ENCODE data around the gene PAX2. TPM values are rescaled to one million over a fixed set of nuclear protein-coding genes. Genes with fewer than 3 reads are reported as not detected.

Gene PAX2
- total RNA-seq, 1 experiment from 2014 or later = 0.45 TPM

DNA sequence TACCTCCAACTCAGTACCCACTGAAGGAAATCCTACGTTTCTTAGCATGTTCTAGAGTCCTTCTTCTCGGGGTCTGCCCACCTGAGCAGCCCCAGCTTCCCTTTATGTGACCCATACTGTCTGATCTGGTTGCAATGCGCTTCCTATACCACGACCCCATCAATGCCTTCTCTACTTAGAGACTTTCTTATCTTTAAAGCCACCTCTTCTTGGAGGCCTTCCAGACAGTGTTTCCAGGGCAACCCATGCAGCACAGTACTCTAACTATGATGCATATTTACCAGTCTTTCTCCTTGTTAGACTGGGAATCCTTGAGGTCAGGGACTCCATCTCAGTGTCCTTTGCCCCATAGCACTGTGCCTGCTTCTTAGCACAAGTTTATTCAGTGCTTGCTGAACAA lies 112.9 kb downstream of the PAX2 start:
- Histone ChIP-seq H3K4me1 (no peaks in the 10 kb centered on the region), H3K9me3 (no peaks in the 10 kb centered on the region), H3K36me3 (ENCODE audit: control insufficient read depth, insufficient read depth, low read length) (no peaks in the 10 kb centered on the region), H3K4me3 (ENCODE audit: low read depth, low read length) (no peak overlapping the region), H3K27me3 (replicated peaks; ENCODE audit: control insufficient read depth, insufficient read depth, low read length) (no peaks in the 10 kb centered on the region)
- ChIA-PET CTCF (no interaction called here), POLR2A (no interaction called here)
- Mint-ChIP-seq H3K4me3 (ENCODE audit: unreplicated experiment) (no peak overlapping the region), H3K4me1 (ENCODE audit: low read depth, unreplicated experiment) (no peaks in the 10 kb centered on the region), H3K27ac (ENCODE audit: unreplicated experiment) (no peak overlapping the region), H3K36me3 (ENCODE audit: insufficient read depth, unreplicated experiment) (no peaks in the 10 kb centered on the region), H3K9me3 (ENCODE audit: unreplicated experiment) (no peaks in the 10 kb centered on the region), H3K27me3 (ENCODE audit: insufficient read depth, unreplicated experiment) (peaks cover 21% of the 10 kb centered on the region)
- DNase-seq = no peak
- no TSS peak for BruUV-seq (replicated peaks)
- TF ChIP-seq CTCF (IDR thresholded peaks at IDR 0.05; ENCODE audit: insufficient read depth in 1 of 2, low read depth in 1 of 2, low read length in 1 of 2, severe bottlenecking in 1 of 2, unreplicated experiment in 1 of 2) = no peak
- intact Hi-C loops (cut with micrococcal nuclease; ENCODE audit: unreplicated experiment) = no loop called here

GRCh38 chr10:100858747-100859483 lies 113.5 kb downstream of the PAX2 start:
- intact Hi-C loops (cut with micrococcal nuclease; ENCODE audit: unreplicated experiment) = no loop called here
- ChIA-PET POLR2A (no interaction called here), CTCF (interaction anchor here (0.6 to 0.7 kb wide), 2 partner anchors 257 to 297 kb away, joined by 3 to 4 read pairs; no protein-coding TSS in a partner anchor)
- H3K9me3 Mint-ChIP-seq (ENCODE audit: unreplicated experiment) = no peaks in the 10 kb centered on the region
- BruUV-seq (replicated peaks) = no TSS peak
- no peaks in the 10 kb centered on the region for H3K4me1 ChIP-seq
- H3K36me3 Mint-ChIP-seq (ENCODE audit: insufficient read depth, unreplicated experiment) = no peaks in the 10 kb centered on the region
- no peak overlapping the region for H3K27ac Mint-ChIP-seq (ENCODE audit: unreplicated experiment)
- no peaks in the 10 kb centered on the region for H3K9me3 ChIP-seq
- no peaks in the 10 kb centered on the region for H3K36me3 ChIP-seq (ENCODE audit: control insufficient read depth, insufficient read depth, low read length)
- H3K4me3 ChIP-seq (ENCODE audit: low read depth, low read length) = no peak overlapping the region
- DNase-seq = no peak
- no peaks in the 10 kb centered on the region for H3K27me3 ChIP-seq (replicated peaks; ENCODE audit: control insufficient read depth, insufficient read depth, low read length)
- H3K27me3 Mint-ChIP-seq (ENCODE audit: insufficient read depth, unreplicated experiment) = peaks cover 21% of the 10 kb centered on the region
- no peak overlapping the region for H3K4me3 Mint-ChIP-seq (ENCODE audit: unreplicated experiment)
- TF ChIP-seq CTCF (IDR thresholded peaks at IDR 0.05; ENCODE audit: insufficient read depth in 1 of 2, low read depth in 1 of 2, low read length in 1 of 2, severe bottlenecking in 1 of 2, unreplicated experiment in 1 of 2) = no peak
- no peaks in the 10 kb centered on the region for H3K4me1 Mint-ChIP-seq (ENCODE audit: low read depth, unreplicated experiment)

GRCh38 chr10:100859484-100859763 lies 114.0 kb downstream of the PAX2 start:
- POLR2A ChIA-PET = no interaction called here
- Mint-ChIP-seq H3K27ac (ENCODE audit: unreplicated experiment) (no peak overlapping the region), H3K4me3 (ENCODE audit: unreplicated experiment) (no peak overlapping the region), H3K27me3 (ENCODE audit: insufficient read depth, unreplicated experiment) (peaks cover 21% of the 10 kb centered on the region), H3K9me3 (ENCODE audit: unreplicated experiment) (no peaks in the 10 kb centered on the region), H3K36me3 (ENCODE audit: insufficient read depth, unreplicated experiment) (no peaks in the 10 kb centered on the region), H3K4me1 (ENCODE audit: low read depth, unreplicated experiment) (no peaks in the 10 kb centered on the region)
- no peak overlapping the region for H3K4me3 ChIP-seq (ENCODE audit: low read depth, low read length)
- no peaks in the 10 kb centered on the region for H3K36me3 ChIP-seq (ENCODE audit: control insufficient read depth, insufficient read depth, low read length)
- no peaks in the 10 kb centered on the region for H3K27me3 ChIP-seq (replicated peaks; ENCODE audit: control insufficient read depth, insufficient read depth, low read length)
- BruUV-seq (replicated peaks) = no TSS peak
- TF ChIP-seq CTCF (IDR thresholded peaks at IDR 0.05; ENCODE audit: insufficient read depth in 1 of 2, low read depth in 1 of 2, low read length in 1 of 2, severe bottlenecking in 1 of 2, unreplicated experiment in 1 of 2) = no peak
- no peaks in the 10 kb centered on the region for H3K9me3 ChIP-seq
- no peaks in the 10 kb centered on the region for H3K4me1 ChIP-seq
- CTCF ChIA-PET = interaction anchor here (0.7 kb wide), 1 partner anchor 297 kb away, joined by 4 read pairs; no protein-coding TSS in a partner anchor
- intact Hi-C loops (cut with micrococcal nuclease; ENCODE audit: unreplicated experiment) = no loop called here
- DNase-seq = no peak

Data from Caco-2 (cell line).